ENCODE data around the gene PLVAP. TPM values are rescaled to one million over a fixed set of nuclear protein-coding genes. Genes with fewer than 3 reads are reported as not detected.
A peak's percentile ranks its signal among the peaks of the same experiment; 100 is the strongest.

The PLVAP gene
- total and polyA plus RNA-seq, 9 of the 15 experiments (the other 6 are each of a cell fraction or from before 2014, with no cell fraction given), result 0.09 to 0.84 (median 0.51) TPM; not detected in 4

DNA sequence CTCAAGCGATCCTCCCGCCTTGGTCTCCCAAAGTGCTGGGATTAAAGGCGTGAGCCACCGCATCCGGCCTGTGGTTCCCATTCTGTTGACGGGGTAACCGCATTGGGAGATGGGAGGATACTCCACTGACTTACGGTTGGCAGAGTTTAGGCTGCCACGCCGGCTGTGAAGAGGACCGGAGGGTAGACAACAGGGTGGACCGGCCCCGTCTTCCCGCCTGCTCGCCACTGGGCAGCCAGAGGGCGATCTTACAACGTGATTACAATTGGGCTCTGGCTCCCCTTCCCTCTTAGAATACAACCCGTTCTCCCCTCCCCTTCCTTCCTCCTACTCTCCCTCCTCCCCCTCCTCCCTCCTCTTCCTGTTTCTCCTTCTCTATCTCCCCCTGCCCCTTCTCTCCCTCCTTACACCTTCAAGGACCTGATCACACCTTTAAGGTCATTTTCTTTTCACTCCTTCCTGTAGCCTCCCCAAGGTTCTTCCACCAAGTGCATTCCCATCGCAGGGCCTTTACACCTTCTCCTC lies 17.8 kb upstream of the PLVAP start (continued):
- TF ChIP-seq, protein P1, sequence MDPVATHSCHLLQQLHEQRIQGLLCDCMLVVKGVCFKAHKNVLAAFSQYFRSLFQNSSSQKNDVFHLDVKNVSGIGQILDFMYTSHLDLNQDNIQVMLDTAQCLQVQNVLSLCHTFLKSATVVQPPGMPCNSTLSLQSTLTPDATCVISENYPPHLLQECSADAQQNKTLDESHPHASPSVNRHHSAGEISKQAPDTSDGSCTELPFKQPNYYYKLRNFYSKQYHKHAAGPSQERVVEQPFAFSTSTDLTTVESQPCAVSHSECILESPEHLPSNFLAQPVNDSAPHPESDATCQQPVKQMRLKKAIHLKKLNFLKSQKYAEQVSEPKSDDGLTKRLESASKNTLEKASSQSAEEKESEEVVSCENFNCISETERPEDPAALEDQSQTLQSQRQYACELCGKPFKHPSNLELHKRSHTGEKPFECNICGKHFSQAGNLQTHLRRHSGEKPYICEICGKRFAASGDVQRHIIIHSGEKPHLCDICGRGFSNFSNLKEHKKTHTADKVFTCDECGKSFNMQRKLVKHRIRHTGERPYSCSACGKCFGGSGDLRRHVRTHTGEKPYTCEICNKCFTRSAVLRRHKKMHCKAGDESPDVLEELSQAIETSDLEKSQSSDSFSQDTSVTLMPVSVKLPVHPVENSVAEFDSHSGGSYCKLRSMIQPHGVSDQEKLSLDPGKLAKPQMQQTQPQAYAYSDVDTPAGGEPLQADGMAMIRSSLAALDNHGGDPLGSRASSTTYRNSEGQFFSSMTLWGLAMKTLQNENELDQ (CRISPR knock-in tag; IDR thresholded peaks at IDR 0.05; ENCODE audit: borderline replicate concordance), result no peak
- peak; percentile 94 for TF ChIP-seq HDAC2 (IDR thresholded peaks at IDR 0.05)
- no peak for TF ChIP-seq SRSF7 (optimal IDR thresholded peaks at IDR 0.05; ENCODE audit: low read depth, low read length)
- 0 out of 2 replicates have a peak, but pooled peaks have one; percentile 50 for TF ChIP-seq TRIM28 (IDR thresholded peaks at IDR 0.05)
- TF ChIP-seq, protein P2, sequence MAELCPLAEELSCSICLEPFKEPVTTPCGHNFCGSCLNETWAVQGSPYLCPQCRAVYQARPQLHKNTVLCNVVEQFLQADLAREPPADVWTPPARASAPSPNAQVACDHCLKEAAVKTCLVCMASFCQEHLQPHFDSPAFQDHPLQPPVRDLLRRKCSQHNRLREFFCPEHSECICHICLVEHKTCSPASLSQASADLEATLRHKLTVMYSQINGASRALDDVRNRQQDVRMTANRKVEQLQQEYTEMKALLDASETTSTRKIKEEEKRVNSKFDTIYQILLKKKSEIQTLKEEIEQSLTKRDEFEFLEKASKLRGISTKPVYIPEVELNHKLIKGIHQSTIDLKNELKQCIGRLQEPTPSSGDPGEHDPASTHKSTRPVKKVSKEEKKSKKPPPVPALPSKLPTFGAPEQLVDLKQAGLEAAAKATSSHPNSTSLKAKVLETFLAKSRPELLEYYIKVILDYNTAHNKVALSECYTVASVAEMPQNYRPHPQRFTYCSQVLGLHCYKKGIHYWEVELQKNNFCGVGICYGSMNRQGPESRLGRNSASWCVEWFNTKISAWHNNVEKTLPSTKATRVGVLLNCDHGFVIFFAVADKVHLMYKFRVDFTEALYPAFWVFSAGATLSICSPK (IDR thresholded peaks at IDR 0.05; ENCODE audit: borderline replicate concordance), result no peak; the same call in 1 of the 2 replicates
- TF ChIP-seq, protein P3, sequence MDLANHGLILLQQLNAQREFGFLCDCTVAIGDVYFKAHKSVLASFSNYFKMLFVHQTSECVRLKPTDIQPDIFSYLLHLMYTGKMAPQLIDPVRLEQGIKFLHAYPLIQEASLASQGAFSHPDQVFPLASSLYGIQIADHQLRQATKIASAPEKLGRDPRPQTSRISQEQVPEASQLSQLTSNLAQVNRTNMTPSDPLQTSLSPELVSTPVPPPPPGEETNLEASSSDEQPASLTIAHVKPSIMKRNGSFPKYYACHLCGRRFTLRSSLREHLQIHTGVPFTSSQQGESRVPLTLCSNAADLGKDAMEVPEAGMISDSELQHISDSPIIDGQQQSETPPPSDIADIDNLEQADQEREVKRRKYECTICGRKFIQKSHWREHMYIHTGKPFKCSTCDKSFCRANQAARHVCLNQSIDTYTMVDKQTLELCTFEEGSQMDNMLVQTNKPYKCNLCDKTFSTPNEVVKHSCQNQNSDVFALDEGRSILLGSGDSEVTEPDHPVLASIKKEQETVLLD (IDR thresholded peaks at IDR 0.05), result peak; percentile 81; the same call in 1 of the 2 replicates
- TF ChIP-seq SPI1 (IDR thresholded peaks at IDR 0.05; ENCODE audit: borderline replicate concordance, low read depth, low read length), result peak; percentile 77; the same call in 1 of the 2 replicates
- TF ChIP-seq ZNF121 (CRISPR knock-in tag; conservative IDR thresholded peaks at IDR 0.05), result peak; percentile 99
- TF ChIP-seq ZNF586 (CRISPR knock-in tag; conservative IDR thresholded peaks at IDR 0.05), result no peak
- no peak; the same call in 1 of the 2 replicates for TF ChIP-seq ETV5 (CRISPR knock-in tag; IDR thresholded peaks at IDR 0.05; ENCODE audit: low read depth)
- peak; percentile 79 for TF ChIP-seq DPF2 (IDR thresholded peaks at IDR 0.05)
- TF ChIP-seq CXXC5 (CRISPR knock-in tag; IDR thresholded peaks at IDR 0.05), result peak; percentile 56; the same call in 1 of the 2 replicates
- TF ChIP-seq RBM34 (IDR thresholded peaks at IDR 0.05; ENCODE audit: borderline replicate concordance, insufficient read depth, low read length), result no peak
- TF ChIP-seq, protein P4, sequence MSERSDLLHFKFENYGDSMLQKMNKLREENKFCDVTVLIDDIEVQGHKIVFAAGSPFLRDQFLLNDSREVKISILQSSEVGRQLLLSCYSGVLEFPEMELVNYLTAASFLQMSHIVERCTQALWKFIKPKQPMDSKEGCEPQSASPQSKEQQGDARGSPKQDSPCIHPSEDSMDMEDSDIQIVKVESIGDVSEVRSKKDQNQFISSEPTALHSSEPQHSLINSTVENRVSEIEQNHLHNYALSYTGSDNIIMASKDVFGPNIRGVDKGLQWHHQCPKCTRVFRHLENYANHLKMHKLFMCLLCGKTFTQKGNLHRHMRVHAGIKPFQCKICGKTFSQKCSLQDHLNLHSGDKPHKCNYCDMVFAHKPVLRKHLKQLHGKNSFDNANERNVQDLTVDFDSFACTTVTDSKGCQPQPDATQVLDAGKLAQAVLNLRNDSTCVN (CRISPR knock-in tag; IDR thresholded peaks at IDR 0.05), result peak; percentile 83; the same call in 1 of the 2 replicates
- TF ChIP-seq, protein P5, sequence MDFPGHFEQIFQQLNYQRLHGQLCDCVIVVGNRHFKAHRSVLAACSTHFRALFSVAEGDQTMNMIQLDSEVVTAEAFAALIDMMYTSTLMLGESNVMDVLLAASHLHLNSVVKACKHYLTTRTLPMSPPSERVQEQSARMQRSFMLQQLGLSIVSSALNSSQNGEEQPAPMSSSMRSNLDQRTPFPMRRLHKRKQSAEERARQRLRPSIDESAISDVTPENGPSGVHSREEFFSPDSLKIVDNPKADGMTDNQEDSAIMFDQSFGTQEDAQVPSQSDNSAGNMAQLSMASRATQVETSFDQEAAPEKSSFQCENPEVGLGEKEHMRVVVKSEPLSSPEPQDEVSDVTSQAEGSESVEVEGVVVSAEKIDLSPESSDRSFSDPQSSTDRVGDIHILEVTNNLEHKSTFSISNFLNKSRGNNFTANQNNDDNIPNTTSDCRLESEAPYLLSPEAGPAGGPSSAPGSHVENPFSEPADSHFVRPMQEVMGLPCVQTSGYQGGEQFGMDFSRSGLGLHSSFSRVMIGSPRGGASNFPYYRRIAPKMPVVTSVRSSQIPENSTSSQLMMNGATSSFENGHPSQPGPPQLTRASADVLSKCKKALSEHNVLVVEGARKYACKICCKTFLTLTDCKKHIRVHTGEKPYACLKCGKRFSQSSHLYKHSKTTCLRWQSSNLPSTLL (IDR thresholded peaks at IDR 0.05), result peak; percentile 35; the same call in 1 of the 2 replicates
- peak; percentile 100 for TF ChIP-seq ZNF263 (CRISPR knock-in tag; IDR thresholded peaks at IDR 0.05; ENCODE audit: borderline replicate concordance)
- no peak for TF ChIP-seq ZNF717 (CRISPR knock-in tag; IDR thresholded peaks at IDR 0.05)
- TF ChIP-seq BRF1 (IDR thresholded peaks at IDR 0.05; ENCODE audit: borderline replicate concordance, extremely low read depth, insufficient read length), result no peak
- TF ChIP-seq HEY1 (CRISPR knock-in tag; IDR thresholded peaks at IDR 0.05; ENCODE audit: borderline replicate concordance), result no peak
- peak; percentile 26; the same call in 1 of the 2 replicates for TF ChIP-seq GABPA (tag; conservative IDR thresholded peaks at IDR 0.05; ENCODE audit: low read depth)

All from K562 (cell line).